ENCODE measurements around the gene VPS54.
A peak's percentile ranks its signal among the peaks of the same experiment; 100 is the strongest.
"Not testable (repeated sequence)": the region's sequence is repeated elsewhere in the genome, so short reads cannot be mapped to it uniquely, and the experiment has no call there.

Gene VPS54

DNA sequence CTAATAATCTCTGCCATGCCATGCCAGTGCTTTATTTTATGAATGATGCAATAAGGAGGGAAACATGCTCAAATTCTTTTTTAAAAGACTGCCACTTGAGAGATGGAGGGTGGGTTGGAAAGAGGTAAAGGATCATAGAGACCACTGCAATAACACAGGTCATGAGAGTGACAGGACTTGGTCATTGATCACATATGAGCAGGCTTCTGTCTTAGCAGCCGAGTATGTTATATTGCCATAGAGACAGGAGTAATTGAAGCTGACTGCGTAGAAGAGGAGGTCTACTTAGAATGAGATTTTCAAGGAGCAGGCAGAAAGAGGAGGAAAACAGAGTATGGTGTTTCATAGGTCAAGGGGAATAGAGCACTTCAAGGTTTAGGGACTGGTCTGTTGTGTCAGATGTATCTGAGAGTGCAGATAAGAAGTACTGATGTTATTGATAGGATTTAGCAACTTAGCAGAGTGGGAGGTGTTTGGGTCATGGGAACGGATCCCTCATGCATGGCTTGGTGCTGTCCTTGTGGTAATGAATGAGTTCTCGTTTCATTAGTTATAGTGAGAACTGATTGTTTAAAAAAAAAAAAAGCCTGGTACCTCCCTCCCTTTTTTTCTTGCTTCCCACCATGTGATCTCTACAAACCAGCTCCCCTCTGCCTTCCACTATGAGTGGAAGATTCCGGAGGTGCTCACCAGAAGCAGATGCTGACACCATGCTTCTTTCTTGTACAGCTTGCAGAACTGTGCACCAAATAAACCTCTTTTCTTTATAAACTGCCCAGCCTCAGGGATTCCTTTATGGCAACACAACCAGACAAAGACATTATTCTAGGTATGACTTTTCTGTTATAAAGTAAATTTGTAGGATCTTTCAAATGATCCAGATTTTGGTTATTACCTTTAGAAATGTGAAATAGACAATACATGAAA lies 144.8 kb downstream of the VPS54 start:
- DNase-seq (ENCODE audit: low read depth in 2 of 2, low spot score in 1 of 2): no peak

DNA sequence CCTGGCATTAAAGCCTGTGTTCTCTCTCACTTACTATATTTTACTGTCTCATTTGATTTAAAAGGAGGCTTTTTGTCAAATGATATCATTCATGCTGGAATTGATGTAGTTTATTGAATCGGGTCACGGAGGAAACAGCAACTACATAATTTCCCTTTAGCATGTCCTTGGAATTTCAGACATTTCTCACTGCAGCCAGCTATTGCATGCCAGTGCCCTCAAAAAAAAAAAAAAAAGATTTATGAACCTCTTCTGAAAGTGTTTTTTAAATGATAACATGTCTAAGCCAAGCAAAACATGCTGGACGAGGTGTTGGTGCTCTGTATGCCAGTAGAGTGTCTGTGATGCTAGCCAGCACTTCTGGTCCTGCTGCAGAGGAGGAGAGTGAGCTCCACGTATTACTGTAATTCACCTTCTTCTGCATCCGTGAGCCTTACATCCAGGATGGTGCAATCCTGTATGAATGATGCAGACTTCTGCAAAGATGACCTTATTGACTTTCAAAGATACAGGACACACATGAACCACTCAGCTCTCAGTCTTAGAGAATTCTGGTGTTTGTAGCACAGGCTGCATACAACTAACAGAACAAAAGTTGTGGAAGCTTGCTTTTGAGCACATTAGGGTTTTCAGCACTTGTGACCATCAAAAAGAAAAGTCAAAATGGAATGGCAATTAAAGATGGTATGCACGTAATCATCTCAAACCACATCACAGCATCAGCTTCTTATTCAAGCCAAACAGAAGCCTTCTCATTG lies 146.5 kb downstream of the VPS54 start:
- DNase-seq (ENCODE audit: low read depth in 2 of 2, low spot score in 1 of 2): no peak

DNA sequence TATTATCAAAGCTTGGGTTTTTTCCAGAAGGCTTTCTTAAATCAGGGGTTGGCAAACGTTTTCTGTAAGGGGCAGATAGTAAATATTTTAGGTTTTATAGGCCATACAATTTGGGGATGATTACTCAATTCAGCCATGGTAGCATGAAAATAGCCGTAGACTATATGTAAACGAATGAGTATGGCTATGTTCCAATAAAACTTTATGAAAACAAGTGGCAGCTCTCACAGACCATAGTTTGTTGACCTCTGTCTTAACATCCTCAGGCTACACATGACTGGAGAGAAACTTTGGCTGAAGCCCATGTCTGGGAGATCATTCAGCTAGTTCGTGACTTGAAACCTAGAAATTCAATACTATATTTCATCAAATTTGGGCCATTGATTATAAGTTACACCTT lies 147.4 kb downstream of the VPS54 start:
- DNase-seq (ENCODE audit: low read depth in 2 of 2, low spot score in 1 of 2): no peak

DNA sequence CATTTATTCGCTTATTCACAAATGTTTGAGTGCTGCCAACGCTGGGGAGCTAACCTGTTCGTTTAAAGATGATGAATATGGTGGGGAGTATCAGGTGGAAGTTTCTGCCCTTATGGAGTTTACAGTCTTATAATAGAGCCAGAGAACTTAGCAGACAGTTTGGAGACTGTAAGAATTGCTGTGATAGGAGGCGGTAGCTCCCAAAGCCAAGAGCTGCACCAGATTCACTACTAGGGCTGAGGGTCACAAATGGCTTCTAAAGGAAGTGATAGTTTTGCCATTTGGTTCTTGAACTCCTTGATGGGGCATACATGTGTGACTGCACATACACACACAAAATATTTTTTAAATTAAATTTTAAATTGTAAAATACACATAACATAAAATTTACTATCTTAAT lies 148.5 kb downstream of the VPS54 start:
- DNase-seq (ENCODE audit: low read depth in 2 of 2, low spot score in 1 of 2): no peak

DNA sequence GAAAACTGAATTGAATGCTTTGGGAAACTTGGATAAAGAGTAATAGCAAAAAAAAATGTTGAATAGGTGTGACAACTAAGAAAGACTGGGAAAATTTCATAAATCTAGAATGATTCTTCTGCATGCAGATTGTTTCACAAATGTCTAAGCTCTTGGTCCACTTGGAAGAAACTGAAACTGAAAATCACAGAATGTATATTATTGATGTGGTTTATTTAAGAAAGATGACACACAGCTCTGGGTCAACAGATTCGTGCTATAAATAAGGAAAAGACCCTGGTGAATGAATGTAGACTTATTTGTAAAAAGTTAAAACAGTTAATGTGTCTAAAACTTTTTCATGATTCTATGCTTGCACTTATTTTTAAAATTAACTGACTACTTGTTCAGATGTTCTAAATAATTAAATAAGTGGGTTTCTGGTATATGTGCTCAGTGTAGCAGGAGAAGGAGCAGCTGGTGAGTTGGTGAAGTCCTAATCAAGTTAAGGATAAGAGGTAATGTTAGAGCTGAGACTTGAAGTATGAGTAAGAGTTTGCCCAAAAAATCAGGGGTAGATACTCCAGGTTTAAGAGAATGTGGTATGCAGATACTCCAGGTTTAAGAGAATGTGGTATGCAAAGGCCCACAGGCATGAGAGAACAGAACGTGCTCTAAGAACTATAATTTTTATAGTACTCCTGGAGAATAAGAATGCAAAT lies 153.1 kb downstream of the VPS54 start:
- no peak for DNase-seq (ENCODE audit: low read depth in 2 of 2, low spot score in 1 of 2)

DNA sequence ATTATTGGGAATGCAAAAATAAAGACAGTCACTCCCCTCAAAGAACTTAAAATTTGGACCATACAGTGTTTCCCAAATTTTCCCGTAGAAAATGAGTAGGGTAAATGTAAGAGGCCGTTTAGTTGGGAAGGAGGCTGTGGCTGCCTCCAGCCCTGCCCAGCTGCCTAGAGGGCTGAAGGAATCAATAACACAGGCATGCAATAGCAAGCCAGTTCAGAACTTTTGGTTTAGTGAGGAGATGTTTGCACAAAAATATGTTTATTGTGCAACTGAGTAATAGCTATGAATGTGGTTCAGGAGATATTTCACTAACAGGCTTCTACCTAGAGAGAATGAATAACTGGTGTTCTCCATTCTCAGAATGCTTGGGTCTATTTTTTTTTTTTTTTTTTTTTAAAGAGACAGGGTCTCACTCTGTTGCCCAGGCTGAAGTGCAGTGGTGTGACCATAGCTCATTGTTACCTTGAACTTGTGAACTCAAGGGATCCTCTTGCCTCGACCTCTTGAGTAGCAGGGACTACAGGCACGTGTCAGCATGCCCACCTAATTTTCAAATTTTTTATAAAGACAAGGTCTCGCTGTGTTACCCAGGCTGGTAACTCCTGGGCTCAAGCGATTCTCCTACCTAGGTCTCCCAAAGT lies 153.9 kb downstream of the VPS54 start:
- no peak for DNase-seq (ENCODE audit: low read depth in 2 of 2, low spot score in 1 of 2)

DNA sequence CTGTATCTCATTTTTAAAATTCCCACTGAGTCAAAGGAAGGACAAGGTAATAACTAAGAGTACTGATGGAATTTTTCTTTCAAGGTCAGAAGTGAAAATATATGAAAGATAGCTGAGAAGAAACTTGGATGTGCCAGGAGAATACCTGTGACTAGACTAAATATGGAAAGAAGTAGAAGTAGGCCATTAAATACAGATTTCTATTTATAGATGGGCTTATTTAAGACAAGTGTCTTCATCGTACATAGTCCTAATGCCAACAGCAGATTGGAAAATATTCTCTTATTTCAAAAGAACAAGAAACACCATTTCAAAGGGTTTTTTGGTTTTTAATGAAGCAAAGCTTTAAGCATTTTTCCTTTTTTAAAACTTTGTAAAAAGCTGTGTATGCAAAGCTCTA lies 155.5 kb downstream of the VPS54 start:
- no peak for DNase-seq (ENCODE audit: low read depth in 2 of 2, low spot score in 1 of 2)

DNA sequence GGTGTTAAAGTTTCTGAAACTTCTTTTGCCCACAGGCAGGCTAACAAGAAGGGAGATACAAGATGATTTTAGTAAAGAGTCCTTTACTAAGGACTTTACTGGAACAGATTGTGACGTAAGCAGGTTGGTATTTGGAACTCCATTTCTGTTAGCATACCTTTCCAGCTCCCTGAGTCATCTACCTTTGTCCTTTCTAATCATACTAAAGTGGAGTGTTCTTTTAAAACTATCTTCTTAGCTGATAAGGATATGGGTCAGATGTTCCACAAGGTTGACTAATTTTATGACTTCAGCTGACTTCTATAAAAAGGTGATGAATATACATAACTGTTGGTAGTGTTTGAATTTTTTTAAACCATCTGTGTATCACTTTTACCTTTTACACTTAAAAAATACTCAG lies 156.4 kb downstream of the VPS54 start:
- no peak for DNase-seq (ENCODE audit: low read depth in 2 of 2, low spot score in 1 of 2)

DNA sequence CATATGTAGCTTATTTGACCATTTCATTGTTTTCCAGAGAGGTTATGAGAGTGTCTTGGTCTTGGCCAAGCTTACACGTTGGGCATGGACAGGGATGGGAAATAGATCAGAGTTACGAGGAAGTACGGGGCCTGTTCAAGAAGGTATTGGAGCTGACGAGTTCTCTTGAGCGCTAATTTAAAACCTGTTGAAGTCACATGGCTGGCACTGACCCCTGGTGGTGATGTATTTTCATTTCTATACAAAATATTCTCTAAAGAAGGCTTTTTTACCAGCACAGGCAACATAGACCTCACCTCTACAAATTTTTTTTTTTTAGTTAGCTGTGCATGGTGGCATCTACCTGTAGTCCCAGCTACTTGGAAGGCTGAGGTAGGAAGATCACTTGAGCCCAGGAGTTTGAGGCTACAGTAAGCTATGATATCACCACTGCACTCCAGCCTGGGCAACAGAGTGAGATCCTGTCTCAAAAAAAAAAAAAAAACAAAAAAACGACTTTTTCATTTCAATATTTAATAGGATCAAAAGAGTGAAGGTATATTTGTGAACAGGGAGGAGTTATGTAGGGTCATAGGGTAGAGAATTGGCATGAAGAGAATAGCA lies 157.9 kb downstream of the VPS54 start:
- DNase-seq (ENCODE audit: low read depth in 2 of 2, low spot score in 1 of 2): peak in 1 of 2 donors; percentile 19

DNA sequence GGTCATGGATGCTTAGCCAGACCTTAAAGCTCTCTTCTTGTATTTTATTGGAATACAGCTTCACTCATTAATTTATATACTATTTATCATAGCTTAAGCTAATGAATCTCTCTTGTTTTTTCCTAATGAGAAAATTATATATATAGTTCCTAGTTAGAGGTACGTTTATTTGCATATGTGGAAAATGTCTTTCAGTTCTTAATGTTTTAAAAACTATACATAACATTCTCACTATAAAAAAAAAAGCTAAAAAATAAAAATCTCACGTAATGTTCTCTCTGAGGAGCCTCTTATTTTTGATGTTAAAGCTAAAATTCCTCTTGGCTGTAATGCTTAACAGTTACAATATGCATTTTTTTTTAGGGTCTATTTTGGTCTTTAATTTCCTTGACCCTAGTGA lies 160.9 kb downstream of the VPS54 start:
- no peak for DNase-seq (ENCODE audit: low read depth in 2 of 2, low spot score in 1 of 2)

DNA sequence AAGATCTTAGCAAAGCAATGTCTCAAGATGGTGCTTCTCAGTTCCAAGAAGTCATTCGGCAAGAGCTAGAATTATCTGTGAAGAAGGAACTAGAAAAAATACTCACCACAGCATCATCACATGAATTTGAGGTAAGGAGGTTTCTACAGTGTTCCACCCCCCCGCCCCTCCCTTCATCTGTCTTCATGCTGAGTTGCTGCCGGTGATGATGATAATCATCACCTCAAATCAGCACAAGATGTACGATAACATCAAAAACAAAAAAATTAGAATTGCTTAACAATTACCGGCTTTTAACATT lies 163.0 kb downstream of the VPS54 start:
- DNase-seq (ENCODE audit: low read depth in 2 of 2, low spot score in 1 of 2): peak in 1 of 2 donors; percentile 19

DNA sequence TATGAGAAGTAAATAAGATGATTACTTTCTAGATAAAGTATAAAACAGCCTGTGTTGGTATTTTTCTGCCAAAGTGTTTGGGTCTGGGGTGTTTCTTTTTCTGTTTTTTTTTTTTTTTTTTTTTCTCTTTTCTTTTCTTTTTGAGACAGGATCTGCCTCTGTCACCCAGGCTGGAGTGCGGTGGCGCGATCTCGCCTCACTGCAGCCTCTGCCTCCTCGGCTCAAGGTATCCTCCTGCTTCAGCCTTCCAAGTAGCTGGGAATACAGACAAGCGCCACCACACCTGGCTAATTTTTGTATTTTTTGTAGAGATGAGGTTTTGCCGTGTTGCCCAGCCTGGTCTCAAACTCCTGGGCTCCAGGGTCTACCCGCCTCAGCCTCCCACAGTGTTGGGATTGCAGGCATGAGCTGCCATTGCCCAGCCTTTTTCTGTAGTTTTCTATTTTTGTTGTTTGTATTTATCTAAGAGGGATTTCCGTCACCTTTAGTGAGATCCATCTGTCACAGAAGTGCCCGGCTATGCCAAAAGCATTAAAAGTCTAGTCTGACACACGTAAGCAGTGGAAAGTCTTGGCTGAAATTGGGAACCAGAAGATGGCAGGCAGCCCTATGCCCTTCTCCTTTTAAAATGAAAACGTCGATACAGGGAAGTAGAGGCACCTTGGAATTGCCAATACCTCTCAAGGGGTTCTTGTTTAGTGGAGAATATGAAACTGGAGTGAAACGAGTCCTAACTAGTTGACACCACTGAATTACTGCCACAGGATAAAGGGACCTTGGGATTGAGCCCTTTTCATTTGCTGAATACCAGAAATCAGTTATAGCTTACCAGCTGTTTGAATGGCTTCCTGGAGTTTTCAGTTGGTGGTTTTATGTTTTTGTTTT lies 163.6 kb downstream of the VPS54 start:
- no peak for DNase-seq (ENCODE audit: low read depth in 2 of 2, low spot score in 1 of 2)

DNA sequence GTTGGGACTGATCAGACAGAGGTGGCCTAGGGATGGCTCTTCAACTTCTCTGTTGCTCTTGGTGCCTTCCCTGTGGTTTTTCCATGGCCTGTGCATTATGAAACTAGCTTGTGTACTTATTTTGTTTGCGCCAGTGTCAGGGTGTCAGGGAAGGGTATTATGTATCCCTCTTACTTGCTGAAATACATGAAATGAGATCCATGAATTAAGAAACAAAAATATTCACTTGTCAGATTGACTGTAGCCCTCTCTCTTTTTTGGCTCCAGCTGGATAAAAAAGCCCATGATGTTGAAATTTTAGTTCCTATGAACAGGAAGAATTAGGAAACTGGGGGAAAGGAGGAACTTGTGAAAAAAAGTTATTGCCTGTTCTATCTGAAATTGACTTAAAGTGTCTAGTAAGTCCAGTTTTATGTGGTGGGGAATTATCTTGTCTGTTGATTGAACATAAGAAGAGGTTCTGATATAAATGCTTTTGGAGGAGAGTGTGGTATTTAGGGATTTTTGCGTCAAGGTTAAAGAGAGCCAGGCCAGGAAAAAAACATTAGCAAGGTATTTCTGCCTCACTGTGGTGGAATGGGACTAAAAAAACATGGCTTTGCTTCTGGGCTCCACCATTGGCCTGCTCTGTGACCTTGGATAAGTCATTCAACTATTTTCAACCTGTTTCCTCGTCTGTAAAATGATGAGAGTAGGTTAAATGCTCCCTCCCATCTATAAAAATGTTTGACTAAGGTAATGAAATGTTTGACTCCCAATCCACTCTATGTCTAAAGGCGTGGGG lies 165.5 kb downstream of the VPS54 start:
- no peak for DNase-seq (ENCODE audit: low read depth in 2 of 2, low spot score in 1 of 2)

DNA sequence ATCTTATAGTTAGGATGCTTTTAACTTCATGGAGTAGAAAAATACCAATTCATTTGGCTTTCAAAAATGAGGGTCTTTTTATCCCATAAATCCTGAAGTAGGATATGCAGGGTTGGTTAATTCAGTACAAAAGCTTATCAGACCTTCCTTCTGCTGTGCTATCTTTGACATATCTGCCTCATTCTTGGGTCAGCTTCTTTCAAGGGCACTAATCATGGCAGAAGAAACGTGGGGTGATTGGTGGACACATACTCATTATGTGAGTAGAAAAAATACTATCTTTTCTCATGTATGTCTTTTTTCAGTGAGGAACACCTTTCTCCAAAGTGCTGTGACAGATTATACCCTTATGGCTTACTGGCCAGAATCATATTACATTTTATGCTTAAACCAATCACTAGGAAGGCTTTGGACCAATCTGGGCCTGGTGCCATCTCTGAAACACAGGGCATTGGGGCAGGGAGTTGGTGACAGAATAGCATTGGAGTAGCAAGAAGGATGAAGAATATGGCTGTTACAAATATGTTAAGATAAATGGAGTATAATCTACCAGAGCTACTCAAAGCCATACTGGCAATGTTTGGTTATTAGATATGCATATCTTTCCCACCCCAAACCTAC lies 167.4 kb downstream of the VPS54 start:
- DNase-seq (ENCODE audit: low read depth in 2 of 2, low spot score in 1 of 2): no peak

DNA sequence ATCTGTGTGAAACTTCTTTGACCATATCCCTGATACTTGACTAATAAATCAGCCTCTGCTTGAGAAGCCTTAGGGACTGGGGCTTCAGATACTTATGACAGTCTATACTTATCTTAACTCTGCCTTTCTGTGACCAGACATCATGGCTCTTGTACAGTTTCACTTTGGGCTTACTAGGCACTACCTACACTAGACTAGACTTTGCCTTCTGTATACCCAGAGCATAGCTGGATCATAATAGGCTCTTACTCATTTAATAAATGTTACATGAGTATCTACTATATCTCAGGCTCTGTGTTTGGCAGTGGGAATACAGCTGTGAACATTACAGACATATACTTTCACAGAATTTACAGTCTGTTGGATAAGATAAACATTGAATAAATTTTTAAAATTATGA lies 168.6 kb downstream of the VPS54 start:
- no peak for DNase-seq (ENCODE audit: low read depth in 2 of 2, low spot score in 1 of 2)

DNA sequence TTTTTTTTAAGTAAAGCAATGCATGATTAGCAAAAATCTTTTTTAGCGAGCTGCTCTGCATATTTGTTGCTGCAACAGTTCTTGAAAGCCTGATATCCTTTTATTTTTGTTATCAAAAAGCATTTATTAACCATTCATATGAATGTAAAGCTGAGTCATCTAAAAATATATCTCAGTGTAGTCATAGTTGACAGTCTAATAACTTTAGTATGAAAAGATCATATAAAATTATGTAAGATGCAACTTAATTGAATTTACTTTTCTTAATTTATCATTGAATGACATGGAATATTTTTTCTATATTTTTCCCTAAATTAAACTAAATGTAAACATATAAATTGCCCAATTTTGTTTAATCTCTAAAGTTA lies 169.0 kb downstream of the VPS54 start:
- no peak for DNase-seq (ENCODE audit: low read depth in 2 of 2, low spot score in 1 of 2)

DNA sequence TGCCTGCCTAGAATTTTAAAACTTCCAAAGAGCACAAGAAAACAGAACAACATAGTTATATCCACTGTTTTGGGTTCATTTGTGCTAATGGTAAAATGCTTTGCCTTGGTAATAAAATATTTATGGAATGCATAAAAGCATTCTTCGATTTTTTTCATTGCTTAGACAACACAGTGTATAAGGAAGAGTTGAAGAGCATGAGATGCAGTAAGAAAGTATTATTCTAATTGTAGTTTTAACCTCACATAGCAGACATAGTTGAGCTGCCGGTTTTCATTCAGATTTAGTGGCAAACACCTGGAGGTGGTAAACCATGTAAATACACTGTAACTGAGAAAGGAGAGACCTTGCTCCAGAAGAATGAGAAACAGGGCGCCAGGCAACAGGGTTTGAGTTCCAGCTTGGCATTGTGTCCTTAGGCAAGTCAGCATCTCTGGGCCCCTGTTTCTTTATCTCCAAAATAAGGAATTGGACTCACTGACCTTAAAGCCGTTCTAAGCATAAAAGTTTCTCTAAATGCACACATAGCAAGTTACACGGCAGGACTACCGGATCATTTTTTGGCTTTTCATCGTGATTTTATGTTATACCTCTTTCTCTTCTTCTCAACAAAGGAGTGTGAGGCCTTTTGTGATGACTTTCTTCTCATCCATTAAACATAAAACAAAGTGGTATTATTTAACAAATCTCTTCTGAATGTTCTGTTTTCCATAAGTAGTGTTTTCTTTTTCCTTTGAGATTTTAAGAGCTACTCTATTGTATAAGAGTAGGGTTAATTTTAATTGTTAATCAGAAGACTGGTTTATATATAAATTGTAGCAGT lies 169.6 kb downstream of the VPS54 start:
- no peak for DNase-seq (ENCODE audit: low read depth in 2 of 2, low spot score in 1 of 2)

DNA sequence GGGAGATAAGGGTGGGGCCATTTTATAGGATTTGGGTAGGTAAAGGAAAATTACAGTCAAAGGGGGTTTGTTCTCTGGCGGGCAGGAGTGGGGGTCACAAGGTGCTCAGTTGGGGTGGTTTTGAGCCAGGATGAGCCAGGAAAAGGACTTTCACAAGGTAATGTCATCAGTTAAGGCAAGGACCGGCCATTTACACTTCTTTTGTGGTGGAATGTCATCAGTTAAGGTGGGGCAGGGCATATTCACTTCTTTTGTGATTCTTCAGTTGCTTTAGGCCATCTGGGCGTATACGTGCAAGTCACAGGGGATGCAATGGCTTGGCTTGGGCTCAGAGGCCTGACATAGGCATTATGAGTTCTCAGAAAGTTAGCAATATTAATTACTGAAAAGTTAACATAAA lies 171.7 kb downstream of the VPS54 start:
- DNase-seq (ENCODE audit: low read depth in 2 of 2, low spot score in 1 of 2): not testable (repeated sequence)
